IgD-negative memory B cell (primary cell): Measurements from ENCODE around the gene PPARGC1A. TPM values are rescaled to one million over a fixed set of nuclear protein-coding genes. Genes with fewer than 3 reads are reported as not detected.

Source experiments
- H3K27ac Mint-ChIP-seq, 3 donors: one replicate each; pipeline ENCODE4 v1.8.0; 2020 to 2022; ENCODE audit warnings: mild to moderate bottlenecking in 3 of 3, mixed read lengths in 3 of 3, moderate library complexity in 1 of 3
- H3K27me3 Mint-ChIP-seq: one replicate; pipeline ENCODE4 v1.8.0; 2021; ENCODE audit warnings: mixed read lengths
- H3K36me3 Mint-ChIP-seq: one replicate; pipeline ENCODE4 v1.8.0; 2020; ENCODE audit warnings: mild to moderate bottlenecking, mixed read lengths
- H3K4me1 Mint-ChIP-seq, 3 donors: one replicate each; pipeline ENCODE4 v1.8.0; 2020 to 2022; ENCODE audit warnings: mixed read lengths in 3 of 3, mild to moderate bottlenecking in 1 of 3
- H3K4me3 Mint-ChIP-seq, 4 donors: one replicate each; pipeline ENCODE4 v1.8.0; 2020 to 2022; ENCODE audit warnings: mild to moderate bottlenecking in 4 of 4, mixed read lengths in 4 of 4, moderate library complexity in 3 of 4
- H3K9me3 Mint-ChIP-seq, 3 donors: one replicate each; pipeline ENCODE4 v1.8.0; 2020 to 2021; ENCODE audit warnings: mixed read lengths in 3 of 3, mild to moderate bottlenecking in 1 of 3
- polyA plus RNA-seq: library from polyadenylated mRNA; unstranded; fragments of 300-500 nt; fragmentation: Illumina TruSeq; gene quantifications from one replicate; pipeline ENCODE4 v1.2.3, GENCODE V29; 2021

PPARGC1A gene
- polyA plus RNA-seq, 1 donor from 2014 or later = not detected

GRCh38 chr4:23891064-23891421 lies 1.2 kb upstream of the PPARGC1A start:
- no peak overlapping the region for H3K27ac Mint-ChIP-seq
- H3K9me3 Mint-ChIP-seq = peaks cover 0 to 15% (median 3%) of the 10 kb centered on the region in 3 donors
- H3K36me3 Mint-ChIP-seq = no peaks in the 10 kb centered on the region
- peaks cover 0 to 9% (median 3%) of the 10 kb centered on the region in 3 donors for H3K4me1 Mint-ChIP-seq
- no peak overlapping the region for H3K4me3 Mint-ChIP-seq
- no peaks in the 10 kb centered on the region for H3K27me3 Mint-ChIP-seq

- no peak overlapping the region for H3K27ac Mint-ChIP-seq
- H3K9me3 Mint-ChIP-seq = peaks cover 0 to 15% (median 3%) of the 10 kb centered on the region in 3 donors
- peaks cover 0 to 9% (median 3%) of the 10 kb centered on the region in 3 donors for H3K4me1 Mint-ChIP-seq
- no peaks in the 10 kb centered on the region for H3K36me3 Mint-ChIP-seq
- H3K4me3 Mint-ChIP-seq = no peak overlapping the region
- H3K27me3 Mint-ChIP-seq = no peaks in the 10 kb centered on the region
Measured at GRCh38 chr4:23890369-23891063, 669 bp upstream of the PPARGC1A start.

GRCh38 chr4:23889391-23889790 lies 456 bp downstream of the PPARGC1A start:
- peak overlapping the region in 1 of 4 donors; percentile 56 for H3K4me3 Mint-ChIP-seq
- H3K9me3 Mint-ChIP-seq = peaks cover 0 to 18% (median 3%) of the 10 kb centered on the region in 3 donors
- H3K4me1 Mint-ChIP-seq = peaks cover 0 to 9% (median 3%) of the 10 kb centered on the region in 3 donors
- no peaks in the 10 kb centered on the region for H3K27me3 Mint-ChIP-seq
- no peaks in the 10 kb centered on the region for H3K36me3 Mint-ChIP-seq
- H3K27ac Mint-ChIP-seq = no peak overlapping the region

- Mint-ChIP-seq H3K27ac (no peak overlapping the region), H3K4me1 (peaks cover 0 to 9% (median 3%) of the 10 kb centered on the region in 3 donors), H3K4me3 (no peak overlapping the region), H3K9me3 (peaks cover 0 to 18% (median 3%) of the 10 kb centered on the region in 3 donors), H3K36me3 (no peaks in the 10 kb centered on the region), H3K27me3 (no peaks in the 10 kb centered on the region)
Measured at GRCh38 chr4:23888421-23889319, 1.2 kb downstream of the PPARGC1A start.

GRCh38 chr4:23887989-23888388 lies 1.9 kb downstream of the PPARGC1A start:
- Mint-ChIP-seq H3K27me3 (no peaks in the 10 kb centered on the region), H3K9me3 (peaks cover 0 to 18% (median 3%) of the 10 kb centered on the region in 3 donors), H3K4me3 (no peak overlapping the region), H3K27ac (no peak overlapping the region), H3K4me1 (peaks cover 0 to 9% (median 3%) of the 10 kb centered on the region in 3 donors), H3K36me3 (no peaks in the 10 kb centered on the region)

GRCh38 chr4:23887173-23887572 lies 2.7 kb downstream of the PPARGC1A start:
- Mint-ChIP-seq H3K4me3 (no peak overlapping the region), H3K9me3 (peaks cover 0 to 15% (median 1%) of the 10 kb centered on the region in 3 donors), H3K27me3 (no peaks in the 10 kb centered on the region)

GRCh38 chr4:23885943-23886590 lies 3.8 kb downstream of the PPARGC1A start:
- Mint-ChIP-seq H3K27me3 (no peaks in the 10 kb centered on the region), H3K36me3 (no peaks in the 10 kb centered on the region), H3K4me3 (no peak overlapping the region), H3K27ac (no peak overlapping the region), H3K9me3 (peaks cover 1 to 15% (median 1%) of the 10 kb centered on the region in 3 donors), H3K4me1 (peaks cover 0 to 9% (median 3%) of the 10 kb centered on the region in 3 donors)

More at GRCh38 chr4:23887173-23887572, 2.7 kb downstream of the PPARGC1A start:
- H3K27ac Mint-ChIP-seq = no peak overlapping the region
- no peaks in the 10 kb centered on the region for H3K36me3 Mint-ChIP-seq
- H3K4me1 Mint-ChIP-seq = peaks cover 0 to 9% (median 3%) of the 10 kb centered on the region in 3 donors

- Mint-ChIP-seq H3K27me3 (no peaks in the 10 kb centered on the region), H3K4me3 (no peak overlapping the region), H3K27ac (no peak overlapping the region), H3K9me3 (peaks cover 1 to 15% (median 2%) of the 10 kb centered on the region in 3 donors), H3K4me1 (peaks cover 0 to 9% (median 2%) of the 10 kb centered on the region in 3 donors), H3K36me3 (no peaks in the 10 kb centered on the region)
Measured at GRCh38 chr4:23884741-23885140, 5.1 kb downstream of the PPARGC1A start.

- peaks cover 0 to 6% (median 0%) of the 10 kb centered on the region in 3 donors for H3K4me1 Mint-ChIP-seq
- no peaks in the 10 kb centered on the region for H3K27me3 Mint-ChIP-seq
- H3K9me3 Mint-ChIP-seq = peaks cover 1 to 15% (median 4%) of the 10 kb centered on the region in 3 donors
- no peak overlapping the region for H3K27ac Mint-ChIP-seq
- H3K4me3 Mint-ChIP-seq = no peak overlapping the region
- no peaks in the 10 kb centered on the region for H3K36me3 Mint-ChIP-seq
Measured at GRCh38 chr4:23884261-23884660, 5.6 kb downstream of the PPARGC1A start.

GRCh38 chr4:23882976-23883531 lies 6.8 kb downstream of the PPARGC1A start:
- Mint-ChIP-seq H3K4me3 (no peak overlapping the region), H3K9me3 (peaks cover 1 to 7% (median 4%) of the 10 kb centered on the region in 3 donors), H3K27ac (no peak overlapping the region), H3K36me3 (no peaks in the 10 kb centered on the region), H3K4me1 (no peaks in the 10 kb centered on the region), H3K27me3 (no peaks in the 10 kb centered on the region)

GRCh38 chr4:23881674-23882337 lies 8.0 kb downstream of the PPARGC1A start:
- no peak overlapping the region for H3K27ac Mint-ChIP-seq
- H3K36me3 Mint-ChIP-seq = no peaks in the 10 kb centered on the region
- H3K9me3 Mint-ChIP-seq = peaks cover 1 to 7% (median 4%) of the 10 kb centered on the region in 3 donors
- H3K4me3 Mint-ChIP-seq = no peak overlapping the region
- no peaks in the 10 kb centered on the region for H3K27me3 Mint-ChIP-seq
- no peaks in the 10 kb centered on the region for H3K4me1 Mint-ChIP-seq

GRCh38 chr4:23881052-23881501 lies 8.8 kb downstream of the PPARGC1A start:
- no peaks in the 10 kb centered on the region for H3K36me3 Mint-ChIP-seq
- H3K27me3 Mint-ChIP-seq = no peaks in the 10 kb centered on the region
- no peak overlapping the region for H3K27ac Mint-ChIP-seq
- H3K9me3 Mint-ChIP-seq = peaks cover 0 to 4% (median 4%) of the 10 kb centered on the region in 3 donors
- no peaks in the 10 kb centered on the region for H3K4me1 Mint-ChIP-seq
- H3K4me3 Mint-ChIP-seq = no peak overlapping the region

GRCh38 chr4:23878912-23879732 lies 10.7 kb downstream of the PPARGC1A start:
- Mint-ChIP-seq H3K4me3 (no peak overlapping the region), H3K27ac (no peak overlapping the region), H3K27me3 (no peaks in the 10 kb centered on the region), H3K9me3 (peaks cover 0 to 4% (median 0%) of the 10 kb centered on the region in 3 donors), H3K36me3 (no peaks in the 10 kb centered on the region), H3K4me1 (no peaks in the 10 kb centered on the region)
